Colonic mucosa (tissue), 4 donors: ENCODE measurements around the gene TRIO. TPM values are rescaled to one million over a fixed set of nuclear protein-coding genes. Genes with fewer than 3 reads are reported as not detected.

ENCODE experiments used
- DNase-seq: peaks from one replicate; pipeline ENCODE4 v3.0.0-alpha.2; 2020
- H3K27ac ChIP-seq: fragments of 200-600 bp; one replicate; pipeline ENCODE4 v1.8.0; 2021
- H3K27me3 ChIP-seq: fragments of 200-600 bp; one replicate; pipeline ENCODE4 v1.8.0; 2021
- H3K36me3 ChIP-seq: fragments of 200-600 bp; one replicate; pipeline ENCODE4 v1.8.0; 2021
- H3K4me1 ChIP-seq: fragments of 200-600 bp; one replicate; pipeline ENCODE4 v1.8.0; 2021; ENCODE audit warnings: mild to moderate bottlenecking
- H3K4me3 ChIP-seq: fragments of 200-600 bp; one replicate; pipeline ENCODE4 v1.8.0; 2021
- H3K9ac ChIP-seq, 2 donors: one replicate each; pipeline ENCODE4 v1.7.0; 2013; ENCODE audit warnings: control low read depth in 2 of 2, low read depth in 2 of 2, low read length in 2 of 2
- H3K9me3 ChIP-seq: fragments of 200-600 bp; one replicate; pipeline ENCODE4 v1.8.0; 2021
- intact Hi-C: fragments of 100-400 bp; cut with DNase I; formaldehyde crosslinking; loops from one replicate; pipeline ENCODE4 v1.14.1; 2022
- total RNA-seq, 2 donors: library from RNA; stranded (reverse); fragmentation: NEBNext Ultra II Directional in 1 of 2; extraction: Animal tissue kit (Norgen Biotek cat#: 25700) in 1 of 2; gene quantifications; one replicate each; pipeline ENCODE4 v1.2.1, GENCODE V29; 2021
- TF ChIP-seq, protein P1 (sequence below): fragments of 200-600 bp; IDR thresholded peaks from one replicate; pipeline ENCODE4 v1.8.0; 2022; ENCODE audit warnings: antibody characterized with exemption, mild to moderate bottlenecking
- donor health status: healthy.
- donor health status: DM: no; HTN: no; CAD: no.
- donor health status: DM: no; HTN: no; CAD: no.

TRIO gene
- total RNA-seq, 2 donors from 2014 or later, result 134 to 138 TPM

DNA sequence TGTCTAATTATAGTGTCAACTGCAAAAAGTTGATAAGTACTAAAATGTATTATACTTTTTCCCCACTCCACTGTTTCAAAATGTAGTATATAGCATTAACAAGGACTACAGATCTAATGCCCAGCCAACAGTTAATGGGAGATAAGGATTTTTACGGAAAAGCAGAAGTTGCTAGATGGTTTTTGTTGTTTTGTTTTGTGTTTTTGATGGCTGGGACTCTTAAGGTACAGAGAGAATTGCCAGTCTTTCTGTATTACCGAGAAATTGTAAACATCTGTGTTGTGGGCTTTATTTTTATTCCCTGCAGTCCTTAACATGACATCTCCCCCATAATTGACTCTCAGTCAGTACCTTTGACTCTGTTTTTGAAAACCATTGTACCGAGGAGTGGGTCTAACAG lies 44.0 kb downstream of the TRIO start:
- Histone ChIP-seq H3K9me3 (no peaks in the 10 kb centered on the region), H3K4me1 (no peaks in the 10 kb centered on the region), H3K27ac (no peak overlapping the region), H3K4me3 (no peak overlapping the region), H3K36me3 (no peaks in the 10 kb centered on the region), H3K27me3 (no peaks in the 10 kb centered on the region), H3K9ac (no peak overlapping the region)
- DNase-seq, result no peak
- TF ChIP-seq, protein P1, sequence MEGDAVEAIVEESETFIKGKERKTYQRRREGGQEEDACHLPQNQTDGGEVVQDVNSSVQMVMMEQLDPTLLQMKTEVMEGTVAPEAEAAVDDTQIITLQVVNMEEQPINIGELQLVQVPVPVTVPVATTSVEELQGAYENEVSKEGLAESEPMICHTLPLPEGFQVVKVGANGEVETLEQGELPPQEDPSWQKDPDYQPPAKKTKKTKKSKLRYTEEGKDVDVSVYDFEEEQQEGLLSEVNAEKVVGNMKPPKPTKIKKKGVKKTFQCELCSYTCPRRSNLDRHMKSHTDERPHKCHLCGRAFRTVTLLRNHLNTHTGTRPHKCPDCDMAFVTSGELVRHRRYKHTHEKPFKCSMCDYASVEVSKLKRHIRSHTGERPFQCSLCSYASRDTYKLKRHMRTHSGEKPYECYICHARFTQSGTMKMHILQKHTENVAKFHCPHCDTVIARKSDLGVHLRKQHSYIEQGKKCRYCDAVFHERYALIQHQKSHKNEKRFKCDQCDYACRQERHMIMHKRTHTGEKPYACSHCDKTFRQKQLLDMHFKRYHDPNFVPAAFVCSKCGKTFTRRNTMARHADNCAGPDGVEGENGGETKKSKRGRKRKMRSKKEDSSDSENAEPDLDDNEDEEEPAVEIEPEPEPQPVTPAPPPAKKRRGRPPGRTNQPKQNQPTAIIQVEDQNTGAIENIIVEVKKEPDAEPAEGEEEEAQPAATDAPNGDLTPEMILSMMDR, result no peak
- intact Hi-C loops, result no loop called here

DNA sequence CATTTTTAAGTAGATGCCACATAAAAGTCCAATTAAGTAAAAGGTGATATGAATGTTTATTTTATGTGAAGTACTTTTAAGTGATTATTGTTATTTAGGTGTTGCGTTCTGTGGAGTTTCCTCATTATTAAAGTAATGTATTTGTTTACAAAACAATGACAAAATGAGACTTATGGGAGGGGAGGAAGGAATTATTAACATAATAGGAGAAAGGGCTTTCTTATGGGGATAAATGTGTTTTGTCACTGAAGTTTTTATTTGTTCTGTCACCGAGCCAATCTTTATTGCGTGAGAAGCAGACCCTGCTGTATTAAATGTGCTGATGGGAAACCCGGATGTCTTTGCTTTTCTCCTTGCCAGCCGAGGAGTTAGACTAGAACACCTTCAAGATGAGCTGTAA lies 44.5 kb downstream of the TRIO start:
- TF ChIP-seq, protein P1, result no peak
- no peak overlapping the region for H3K27ac ChIP-seq
- DNase-seq, result no peak
- intact Hi-C loops, result no loop called here
- no peak overlapping the region for H3K4me3 ChIP-seq
- no peaks in the 10 kb centered on the region for H3K27me3 ChIP-seq
- no peaks in the 10 kb centered on the region for H3K4me1 ChIP-seq
- no peaks in the 10 kb centered on the region for H3K9me3 ChIP-seq
- no peaks in the 10 kb centered on the region for H3K36me3 ChIP-seq
- H3K9ac ChIP-seq, result no peak overlapping the region

DNA sequence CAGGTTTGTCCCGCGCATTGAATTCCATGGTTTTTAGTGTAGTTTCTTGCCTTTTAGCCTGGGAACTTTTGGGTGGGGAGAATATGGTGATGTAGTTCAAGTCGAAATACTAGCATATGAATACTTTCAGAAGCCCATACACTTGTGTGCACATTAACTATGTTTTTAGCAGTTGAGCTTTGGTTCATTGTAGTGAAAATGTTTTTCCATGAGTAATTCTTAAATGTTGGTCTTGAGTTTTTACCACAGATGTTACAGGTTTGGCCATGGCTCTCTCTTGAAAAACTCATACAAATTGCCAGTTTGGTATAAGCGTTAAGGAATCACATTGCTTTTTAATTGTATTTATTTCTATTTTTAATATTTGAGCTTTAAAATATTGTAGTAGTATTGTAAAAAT lies 45.6 kb downstream of the TRIO start:
- H3K27ac ChIP-seq, result no peak overlapping the region
- no peaks in the 10 kb centered on the region for H3K27me3 ChIP-seq
- H3K9ac ChIP-seq, result no peak overlapping the region
- intact Hi-C loops, result no loop called here
- no peaks in the 10 kb centered on the region for H3K36me3 ChIP-seq
- H3K9me3 ChIP-seq, result no peaks in the 10 kb centered on the region
- H3K4me3 ChIP-seq, result no peak overlapping the region
- no peaks in the 10 kb centered on the region for H3K4me1 ChIP-seq
- DNase-seq, result no peak
- TF ChIP-seq, protein P1, result no peak

DNA sequence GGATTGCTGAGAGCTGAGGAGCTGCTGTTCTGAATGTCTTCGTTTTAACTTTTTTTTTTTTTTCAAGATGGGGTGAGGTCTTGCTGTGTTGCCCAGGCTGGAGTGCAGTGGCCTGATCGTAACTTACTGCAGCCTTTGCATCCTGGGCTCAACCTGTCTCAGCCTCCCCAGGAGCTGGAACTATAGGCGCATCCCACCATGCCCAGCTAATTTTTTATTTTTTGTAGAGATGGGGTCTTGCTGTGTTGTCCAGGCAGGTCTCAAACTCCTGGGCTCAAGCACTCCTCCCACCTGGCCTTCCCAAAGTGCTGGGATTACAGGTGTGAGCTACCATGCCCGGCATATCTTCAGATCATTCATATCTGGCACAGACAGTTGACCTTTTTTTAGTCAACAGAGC lies 46.5 kb downstream of the TRIO start:
- no peak overlapping the region for H3K4me3 ChIP-seq
- no peaks in the 10 kb centered on the region for H3K27me3 ChIP-seq
- H3K9ac ChIP-seq, result no peak overlapping the region
- TF ChIP-seq, protein P1, result no peak
- peak overlapping the region; percentile 14 for H3K27ac ChIP-seq
- no peak for DNase-seq
- no peaks in the 10 kb centered on the region for H3K9me3 ChIP-seq
- H3K4me1 ChIP-seq, result no peaks in the 10 kb centered on the region
- intact Hi-C loops, result no loop called here
- H3K36me3 ChIP-seq, result no peaks in the 10 kb centered on the region

DNA sequence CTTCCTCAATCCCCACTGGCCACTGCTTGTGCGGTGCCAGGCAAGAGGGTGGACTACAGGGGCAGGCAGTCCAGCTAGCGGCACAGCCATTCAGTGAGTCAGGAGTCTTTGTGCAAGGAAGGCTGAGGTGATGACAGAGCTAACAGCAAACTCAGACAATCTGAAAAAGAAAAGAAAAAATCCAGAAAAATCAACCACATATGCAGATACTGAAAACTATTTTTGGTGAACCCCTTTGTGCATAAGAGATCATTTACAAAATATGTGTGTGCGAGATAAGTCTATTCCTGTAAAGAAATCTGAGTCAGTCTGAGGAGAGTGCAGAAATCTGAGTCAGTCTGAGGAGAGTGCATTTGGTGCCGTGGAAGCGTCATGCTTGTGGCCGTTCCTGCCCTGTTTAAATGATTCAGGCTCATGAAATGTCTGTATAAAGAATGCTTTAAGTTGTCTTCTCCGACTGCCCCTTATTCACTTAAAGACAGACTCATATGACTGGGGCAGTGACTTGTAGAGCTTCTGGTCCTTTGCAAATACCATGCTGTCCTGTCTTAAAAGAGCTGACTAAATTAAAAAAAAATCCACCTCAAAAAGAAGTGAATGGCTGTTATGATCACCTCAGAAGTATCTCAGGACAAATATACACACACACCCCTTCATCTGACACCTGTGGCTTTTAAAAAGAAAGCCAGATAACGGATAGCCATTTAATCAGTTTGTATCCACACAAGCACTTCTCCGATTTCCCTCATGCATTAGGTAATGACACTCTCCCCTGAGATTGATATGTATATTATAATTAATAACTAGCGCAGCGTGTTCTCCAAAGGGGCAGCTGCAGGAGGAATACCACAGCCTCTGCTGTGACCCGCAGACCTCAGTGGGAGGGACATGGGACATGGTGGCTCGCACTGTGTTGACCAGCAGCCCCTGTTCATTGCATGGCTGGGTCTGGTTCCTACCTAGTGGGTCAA lies 47.3 kb downstream of the TRIO start:
- Histone ChIP-seq H3K27me3 (no peaks in the 10 kb centered on the region), H3K4me1 (no peaks in the 10 kb centered on the region), H3K4me3 (no peak overlapping the region), H3K9me3 (no peaks in the 10 kb centered on the region), H3K27ac (peak overlapping the region; percentile 34), H3K36me3 (no peaks in the 10 kb centered on the region), H3K9ac (no peak overlapping the region)
- intact Hi-C loops, result no loop called here
- no peak for DNase-seq
- TF ChIP-seq, protein P1, result no peak
